ENCODE data around the gene TMEM39B. TPM values are rescaled to one million over a fixed set of nuclear protein-coding genes. Genes with fewer than 3 reads are reported as not detected.

The TMEM39B gene
- total and polyA plus RNA-seq, 2 experiments from 2014 or later, result 10.1 to 17.8 TPM

DNA sequence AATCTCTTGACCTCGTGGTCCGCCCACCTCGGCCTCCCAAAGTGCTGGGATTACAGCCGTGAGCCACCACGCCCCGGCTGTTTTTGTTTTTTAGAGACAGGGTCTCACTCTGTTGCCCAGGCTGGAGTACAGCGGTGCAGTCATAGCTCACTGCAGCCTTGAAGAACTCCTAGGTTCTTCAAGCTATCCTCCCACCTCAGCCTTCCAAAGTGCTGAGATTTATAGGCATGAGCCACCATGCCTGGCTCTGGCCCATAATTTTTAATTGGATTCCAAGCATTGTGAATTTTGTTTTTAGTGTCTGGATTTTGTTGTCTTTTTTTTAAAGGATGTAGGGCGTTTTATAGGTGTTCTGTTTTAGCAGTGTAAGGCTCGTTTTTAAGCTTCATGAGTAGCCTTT lies 78.1 kb downstream of the TMEM39B start:
- Histone ChIP-seq H3K4me2 (no peak overlapping the region), H3K4me1 (ENCODE audit: insufficient read depth) (no peaks in the 10 kb centered on the region; the same call in 1 of the 2 replicates), H3K36me3 (ENCODE audit: insufficient read depth) (peaks cover 2% of the 10 kb centered on the region; the same call in 1 of the 2 replicates), H3K27me3 (ENCODE audit: insufficient read depth) (no peaks in the 10 kb centered on the region), H3K9me2 (ENCODE audit: insufficient read depth) (no peaks in the 10 kb centered on the region), H2AFZ (no peak overlapping the region), H3F3A (replicated peaks; ENCODE audit: low read depth) (no peaks in the 10 kb centered on the region), H4K20me1 (replicated peaks; ENCODE audit: insufficient read depth) (peaks cover 29% of the 10 kb centered on the region), H3K79me2 (replicated peaks; ENCODE audit: insufficient read depth) (peaks cover 81% of the 10 kb centered on the region), H3K27ac (ENCODE audit: low read depth) (peak overlapping the region; percentile 63), H3K4me3 (no peak overlapping the region)
- H3K27me3 Mint-ChIP-seq (ENCODE audit: insufficient read depth, low read depth, poor library complexity), result peaks cover 5% of the 10 kb centered on the region
- DNase-seq (ENCODE audit: low spot score) (no peak), ATAC-seq (no peak)
- no peaks in the 10 kb centered on the region for H3K9me3 Mint-ChIP-seq
- H3K36me3 Mint-ChIP-seq (ENCODE audit: low read depth), result peaks cover 14% of the 10 kb centered on the region; the same call in 2 of the 3 replicates
- no peak for TF ChIP-seq ZNF114 (CRISPR knock-in tag; IDR thresholded peaks at IDR 0.05)
- no peak for TF ChIP-seq STAT1 (IDR thresholded peaks at IDR 0.05; ENCODE audit: unreplicated experiment)
- TF ChIP-seq CREB1 (CRISPR knock-in tag; IDR thresholded peaks at IDR 0.05; ENCODE audit: low read depth), result no peak
- TF ChIP-seq ZNF331 (CRISPR knock-in tag; IDR thresholded peaks at IDR 0.05; ENCODE audit: low read depth), result no peak
- no peak for TF ChIP-seq JUNB (IDR thresholded peaks at IDR 0.05; ENCODE audit: unreplicated experiment)
- H3K4me3 Mint-ChIP-seq, result no peak overlapping the region
- H3K4me1 Mint-ChIP-seq, result peaks cover 4% of the 10 kb centered on the region; the same call in 2 of the 3 replicates
- H3K27ac Mint-ChIP-seq, result no peak overlapping the region

DNA sequence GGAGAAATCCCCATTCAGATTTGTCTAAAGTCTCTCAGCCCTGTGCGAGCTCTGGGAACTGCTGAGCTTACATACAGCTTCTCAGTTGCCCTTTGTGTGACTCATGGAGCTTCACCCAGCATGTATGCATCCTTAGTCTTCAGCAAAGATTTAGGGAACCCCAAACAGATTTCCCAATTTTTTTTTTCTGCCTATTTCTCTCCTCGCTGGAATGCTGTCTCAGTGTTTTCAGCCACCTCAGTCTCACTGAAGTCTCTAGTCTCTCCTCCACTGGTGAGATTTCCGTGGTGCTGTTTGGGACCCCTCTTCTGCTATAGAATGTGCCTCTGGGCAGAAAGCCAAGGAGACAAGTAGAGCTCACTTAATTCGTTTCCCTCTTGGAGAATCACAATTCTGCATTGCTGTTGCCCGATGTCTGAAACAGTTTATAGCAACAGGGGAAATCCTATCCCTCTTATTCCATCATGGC lies 78.6 kb downstream of the TMEM39B start:
- peaks cover 76% of the 10 kb centered on the region for H3K79me2 ChIP-seq (replicated peaks; ENCODE audit: insufficient read depth)
- H3K9me2 ChIP-seq (ENCODE audit: insufficient read depth), result no peaks in the 10 kb centered on the region
- H3K4me1 ChIP-seq (ENCODE audit: insufficient read depth), result no peaks in the 10 kb centered on the region; the same call in 1 of the 2 replicates
- Mint-ChIP-seq H3K27me3 (ENCODE audit: insufficient read depth, low read depth, poor library complexity) (peaks cover 5% of the 10 kb centered on the region), H3K36me3 (ENCODE audit: low read depth) (peaks cover 18% of the 10 kb centered on the region; the same call in 2 of the 3 replicates), H3K4me3 (no peak overlapping the region), H3K9me3 (no peaks in the 10 kb centered on the region), H3K27ac (no peak overlapping the region), H3K4me1 (peaks cover 4% of the 10 kb centered on the region; the same call in 2 of the 3 replicates)
- H3K4me3 ChIP-seq, result no peak overlapping the region
- H3F3A ChIP-seq (replicated peaks; ENCODE audit: low read depth), result peaks cover 4% of the 10 kb centered on the region; the same call in 1 of the 2 replicates
- TF ChIP-seq CREB1 (CRISPR knock-in tag; IDR thresholded peaks at IDR 0.05; ENCODE audit: low read depth), result no peak
- TF ChIP-seq, protein P1, sequence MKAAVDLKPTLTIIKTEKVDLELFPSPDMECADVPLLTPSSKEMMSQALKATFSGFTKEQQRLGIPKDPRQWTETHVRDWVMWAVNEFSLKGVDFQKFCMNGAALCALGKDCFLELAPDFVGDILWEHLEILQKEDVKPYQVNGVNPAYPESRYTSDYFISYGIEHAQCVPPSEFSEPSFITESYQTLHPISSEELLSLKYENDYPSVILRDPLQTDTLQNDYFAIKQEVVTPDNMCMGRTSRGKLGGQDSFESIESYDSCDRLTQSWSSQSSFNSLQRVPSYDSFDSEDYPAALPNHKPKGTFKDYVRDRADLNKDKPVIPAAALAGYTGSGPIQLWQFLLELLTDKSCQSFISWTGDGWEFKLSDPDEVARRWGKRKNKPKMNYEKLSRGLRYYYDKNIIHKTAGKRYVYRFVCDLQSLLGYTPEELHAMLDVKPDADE (IDR thresholded peaks at IDR 0.05), result no peak
- TF ChIP-seq NANOG (IDR thresholded peaks at IDR 0.05; ENCODE audit: borderline replicate concordance), result no peak
- no peak for TF ChIP-seq ZNF331 (CRISPR knock-in tag; IDR thresholded peaks at IDR 0.05; ENCODE audit: low read depth)
- no peak for TF ChIP-seq EZH2phosphoT487 (IDR thresholded peaks at IDR 0.05; ENCODE audit: unreplicated experiment)
- no peak for TF ChIP-seq JUNB (IDR thresholded peaks at IDR 0.05; ENCODE audit: unreplicated experiment)
- TF ChIP-seq, protein P2, sequence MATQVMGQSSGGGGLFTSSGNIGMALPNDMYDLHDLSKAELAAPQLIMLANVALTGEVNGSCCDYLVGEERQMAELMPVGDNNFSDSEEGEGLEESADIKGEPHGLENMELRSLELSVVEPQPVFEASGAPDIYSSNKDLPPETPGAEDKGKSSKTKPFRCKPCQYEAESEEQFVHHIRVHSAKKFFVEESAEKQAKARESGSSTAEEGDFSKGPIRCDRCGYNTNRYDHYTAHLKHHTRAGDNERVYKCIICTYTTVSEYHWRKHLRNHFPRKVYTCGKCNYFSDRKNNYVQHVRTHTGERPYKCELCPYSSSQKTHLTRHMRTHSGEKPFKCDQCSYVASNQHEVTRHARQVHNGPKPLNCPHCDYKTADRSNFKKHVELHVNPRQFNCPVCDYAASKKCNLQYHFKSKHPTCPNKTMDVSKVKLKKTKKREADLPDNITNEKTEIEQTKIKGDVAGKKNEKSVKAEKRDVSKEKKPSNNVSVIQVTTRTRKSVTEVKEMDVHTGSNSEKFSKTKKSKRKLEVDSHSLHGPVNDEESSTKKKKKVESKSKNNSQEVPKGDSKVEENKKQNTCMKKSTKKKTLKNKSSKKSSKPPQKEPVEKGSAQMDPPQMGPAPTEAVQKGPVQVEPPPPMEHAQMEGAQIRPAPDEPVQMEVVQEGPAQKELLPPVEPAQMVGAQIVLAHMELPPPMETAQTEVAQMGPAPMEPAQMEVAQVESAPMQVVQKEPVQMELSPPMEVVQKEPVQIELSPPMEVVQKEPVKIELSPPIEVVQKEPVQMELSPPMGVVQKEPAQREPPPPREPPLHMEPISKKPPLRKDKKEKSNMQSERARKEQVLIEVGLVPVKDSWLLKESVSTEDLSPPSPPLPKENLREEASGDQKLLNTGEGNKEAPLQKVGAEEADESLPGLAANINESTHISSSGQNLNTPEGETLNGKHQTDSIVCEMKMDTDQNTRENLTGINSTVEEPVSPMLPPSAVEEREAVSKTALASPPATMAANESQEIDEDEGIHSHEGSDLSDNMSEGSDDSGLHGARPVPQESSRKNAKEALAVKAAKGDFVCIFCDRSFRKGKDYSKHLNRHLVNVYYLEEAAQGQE (IDR thresholded peaks at IDR 0.05; ENCODE audit: unreplicated experiment), result no peak
- H2AFZ ChIP-seq, result no peak overlapping the region
- H3K27me3 ChIP-seq (ENCODE audit: insufficient read depth), result no peaks in the 10 kb centered on the region
- H3K27ac ChIP-seq (ENCODE audit: low read depth), result peak overlapping the region; percentile 63
- H4K20me1 ChIP-seq (replicated peaks; ENCODE audit: insufficient read depth), result peaks cover 26% of the 10 kb centered on the region
- H3K36me3 ChIP-seq (ENCODE audit: insufficient read depth), result peaks cover 7% of the 10 kb centered on the region
- ATAC-seq, result peak; percentile 43; the same call in 2 of the 3 replicates
- no peak overlapping the region for H3K4me2 ChIP-seq
- no peak for DNase-seq (ENCODE audit: low spot score)

Small RNA genes lying within 50 kb of the gene (microRNA-seq; reads per million reads assigned to microRNA genes)
- not detected for gene MIR5585

Small RNA genes lying within 50 kb of the gene (small RNA-seq; reads per million reads assigned to genes)
- gene MIR5585 (ENCODE audit: low replicate concordance) (not detected), gene RF00017 (ENCODE audit: low replicate concordance) (not detected)

Other genes starting within 250 kb of the TMEM39B start
- 260 and 354 TPM in 2 replicates for gene PTP4A2, start 134.6 kb upstream of the TMEM39B start, total RNA-seq (2014; rRNA removed; shearing (Covaris generic))
- gene PTP4A2, start 134.6 kb upstream of the TMEM39B start, polyA plus RNA-seq (2016; fragmentation: Nextera tagmentation; extraction: Ambion mirVana), result 138 and 153 TPM in 2 replicates
- gene KHDRBS1, start 59.1 kb upstream of the TMEM39B start, total RNA-seq (2014; rRNA removed; shearing (Covaris generic)), result 251 and 263 TPM in 2 replicates
- 184 and 191 TPM in 2 replicates for gene KHDRBS1, start 59.1 kb upstream of the TMEM39B start, polyA plus RNA-seq (2016; fragmentation: Nextera tagmentation; extraction: Ambion mirVana)
- 69.7 and 72.2 TPM in 2 replicates for gene KPNA6, start 35.1 kb downstream of the TMEM39B start, total RNA-seq (2014; rRNA removed; shearing (Covaris generic))
- gene KPNA6, start 35.1 kb downstream of the TMEM39B start, polyA plus RNA-seq (2016; fragmentation: Nextera tagmentation; extraction: Ambion mirVana), result 27.5 and 28.6 TPM in 2 replicates
- 45.2 and 52.1 TPM in 2 replicates for gene TXLNA, start 106.7 kb downstream of the TMEM39B start, total RNA-seq (2014; rRNA removed; shearing (Covaris generic))
- 13.2 and 15.2 TPM in 2 replicates for gene TXLNA, start 106.7 kb downstream of the TMEM39B start, polyA plus RNA-seq (2016; fragmentation: Nextera tagmentation; extraction: Ambion mirVana)
- gene CCDC28B, start 127.7 kb downstream of the TMEM39B start, total RNA-seq (2014; rRNA removed; shearing (Covaris generic)), result 8.6 and 8.7 TPM in 2 replicates
- gene CCDC28B, start 127.7 kb downstream of the TMEM39B start, polyA plus RNA-seq (2016; fragmentation: Nextera tagmentation; extraction: Ambion mirVana), result 35.2 and 39.7 TPM in 2 replicates
- 3.5 and 3.8 TPM in 2 replicates for gene IQCC, start 132.7 kb downstream of the TMEM39B start, total RNA-seq (2014; rRNA removed; shearing (Covaris generic))
- 1.7 and 2.5 TPM in 2 replicates for gene IQCC, start 132.7 kb downstream of the TMEM39B start, polyA plus RNA-seq (2016; fragmentation: Nextera tagmentation; extraction: Ambion mirVana)
- gene DCDC2B, start 136.2 kb downstream of the TMEM39B start, total RNA-seq (2014; rRNA removed; shearing (Covaris generic)), result not detected in 2 replicates
- gene DCDC2B, start 136.2 kb downstream of the TMEM39B start, polyA plus RNA-seq (2016; fragmentation: Nextera tagmentation; extraction: Ambion mirVana), result 0.21 and 0.42 TPM in 2 replicates
- 4.7 and 7.7 TPM in 2 replicates for gene TMEM234, start 149.4 kb downstream of the TMEM39B start, total RNA-seq (2014; rRNA removed; shearing (Covaris generic))
- 8.1 and 8.2 TPM in 2 replicates for gene TMEM234, start 149.4 kb downstream of the TMEM39B start, polyA plus RNA-seq (2016; fragmentation: Nextera tagmentation; extraction: Ambion mirVana)
- gene EIF3I, start 149.5 kb downstream of the TMEM39B start, total RNA-seq (2014; rRNA removed; shearing (Covaris generic)), result 249 and 274 TPM in 2 replicates
- 224 and 228 TPM in 2 replicates for gene EIF3I, start 149.5 kb downstream of the TMEM39B start, polyA plus RNA-seq (2016; fragmentation: Nextera tagmentation; extraction: Ambion mirVana)
- gene FAM167B, start 174.3 kb downstream of the TMEM39B start, total RNA-seq (2014; rRNA removed; shearing (Covaris generic)), result 0.31 TPM in 1 of 2 replicates, not detected in the other
- 2.2 TPM in 2 replicates for gene FAM167B, start 174.3 kb downstream of the TMEM39B start, polyA plus RNA-seq (2016; fragmentation: Nextera tagmentation; extraction: Ambion mirVana)
- 69.4 and 86.6 TPM in 2 replicates for gene LCK, start 178.3 kb downstream of the TMEM39B start, total RNA-seq (2014; rRNA removed; shearing (Covaris generic))
- gene LCK, start 178.3 kb downstream of the TMEM39B start, polyA plus RNA-seq (2016; fragmentation: Nextera tagmentation; extraction: Ambion mirVana), result 33.2 and 37.5 TPM in 2 replicates
- 104 and 116 TPM in 2 replicates for gene HDAC1, start 219.1 kb downstream of the TMEM39B start, total RNA-seq (2014; rRNA removed; shearing (Covaris generic))
- 82.6 and 84.7 TPM in 2 replicates for gene HDAC1, start 219.1 kb downstream of the TMEM39B start, polyA plus RNA-seq (2016; fragmentation: Nextera tagmentation; extraction: Ambion mirVana)

All from GM23338 (cell line).